GM12801 (cell line): ENCODE results near the gene CD164L2.

Experiments
- TF ChIP-seq, protein P1 (sequence below): IDR thresholded peaks from one replicate; pipeline ENCODE4 v1.5.1; 2011; ENCODE audit warnings: control low read depth; ENCODE audit not compliant: insufficient read length; ENCODE audit errors: extremely low read depth

CD164L2 gene

DNA sequence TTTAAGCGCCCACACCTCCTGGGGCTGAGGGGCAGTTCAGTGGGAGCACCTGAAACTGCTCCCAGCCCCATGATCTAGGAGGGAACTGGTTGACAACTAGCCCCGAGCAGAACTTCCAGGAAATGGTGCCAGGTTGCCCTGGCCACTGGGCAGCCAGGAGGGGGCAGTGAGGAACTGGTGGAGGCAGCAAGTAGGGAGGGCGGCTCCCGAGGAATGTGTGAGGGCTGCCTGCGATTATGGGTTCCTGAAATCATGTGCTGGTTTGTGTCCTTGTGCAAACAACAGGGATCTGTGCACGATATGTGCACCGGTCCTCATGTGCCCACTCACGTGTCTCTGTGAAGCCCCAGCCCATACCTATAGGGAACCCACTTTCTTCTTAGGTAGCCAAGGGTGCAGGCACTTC lies 19.2 kb upstream of the CD164L2 start:
- TF ChIP-seq, protein P1, sequence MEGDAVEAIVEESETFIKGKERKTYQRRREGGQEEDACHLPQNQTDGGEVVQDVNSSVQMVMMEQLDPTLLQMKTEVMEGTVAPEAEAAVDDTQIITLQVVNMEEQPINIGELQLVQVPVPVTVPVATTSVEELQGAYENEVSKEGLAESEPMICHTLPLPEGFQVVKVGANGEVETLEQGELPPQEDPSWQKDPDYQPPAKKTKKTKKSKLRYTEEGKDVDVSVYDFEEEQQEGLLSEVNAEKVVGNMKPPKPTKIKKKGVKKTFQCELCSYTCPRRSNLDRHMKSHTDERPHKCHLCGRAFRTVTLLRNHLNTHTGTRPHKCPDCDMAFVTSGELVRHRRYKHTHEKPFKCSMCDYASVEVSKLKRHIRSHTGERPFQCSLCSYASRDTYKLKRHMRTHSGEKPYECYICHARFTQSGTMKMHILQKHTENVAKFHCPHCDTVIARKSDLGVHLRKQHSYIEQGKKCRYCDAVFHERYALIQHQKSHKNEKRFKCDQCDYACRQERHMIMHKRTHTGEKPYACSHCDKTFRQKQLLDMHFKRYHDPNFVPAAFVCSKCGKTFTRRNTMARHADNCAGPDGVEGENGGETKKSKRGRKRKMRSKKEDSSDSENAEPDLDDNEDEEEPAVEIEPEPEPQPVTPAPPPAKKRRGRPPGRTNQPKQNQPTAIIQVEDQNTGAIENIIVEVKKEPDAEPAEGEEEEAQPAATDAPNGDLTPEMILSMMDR, result no peak

DNA sequence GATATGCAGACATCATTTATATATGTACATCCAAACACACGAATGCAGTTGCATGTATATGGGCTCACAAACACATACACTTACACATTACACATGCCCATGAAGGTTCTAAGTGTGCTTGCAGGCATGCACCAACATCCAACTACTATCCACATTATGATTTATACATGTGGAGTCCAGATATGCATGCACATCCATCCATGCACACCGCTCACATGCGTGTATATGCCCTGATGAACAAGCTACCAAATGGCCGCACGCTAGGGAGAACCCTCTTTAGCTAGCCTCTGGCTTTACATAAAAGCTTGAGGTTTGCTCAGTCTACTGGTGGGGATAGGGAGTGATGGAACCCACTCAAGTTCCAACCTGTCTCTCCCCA lies 17.8 kb upstream of the CD164L2 start:
- TF ChIP-seq, protein P1, result no peak

- TF ChIP-seq, protein P1, result no peak
These were observed 17.2 kb upstream of the CD164L2 start for GRCh38 chr1:27400082-27400962.

DNA sequence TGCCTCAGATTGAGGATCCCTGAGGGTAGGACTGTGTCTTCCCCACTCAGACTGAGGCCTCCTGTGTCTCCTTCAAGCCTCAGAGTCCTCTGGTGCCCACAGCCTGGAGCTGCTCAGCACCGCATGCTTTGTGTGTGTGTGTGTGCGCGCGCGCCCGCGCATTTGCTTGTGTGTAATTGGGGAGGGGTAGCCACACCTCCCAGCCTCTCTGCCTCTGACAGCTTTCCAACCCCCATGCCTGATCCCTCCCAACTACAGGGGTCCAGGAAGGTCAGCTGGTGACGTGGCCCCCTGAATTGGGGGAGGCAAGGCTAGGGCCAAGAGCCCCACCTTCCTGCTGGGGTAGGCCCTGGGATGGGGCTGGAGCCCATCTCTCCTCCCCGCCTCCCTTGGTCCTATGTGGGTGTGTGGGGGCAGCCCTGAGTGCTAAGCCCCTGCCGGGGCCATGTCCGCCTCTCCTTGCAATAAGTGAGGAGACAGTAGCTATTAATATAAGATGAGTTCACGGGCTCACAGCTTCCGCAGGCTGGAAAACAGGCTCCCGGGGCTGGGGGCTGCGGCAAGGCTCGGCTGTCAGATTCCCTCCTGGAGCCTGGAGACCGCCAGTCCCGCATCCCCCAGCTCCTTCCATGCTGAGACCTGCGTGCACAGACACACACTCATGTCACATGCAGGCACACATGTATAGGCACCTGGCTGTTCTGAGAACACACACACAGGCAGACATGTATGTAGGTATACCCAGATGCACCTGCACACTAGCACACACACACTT lies 16.3 kb upstream of the CD164L2 start:
- TF ChIP-seq, protein P1, result no peak

DNA sequence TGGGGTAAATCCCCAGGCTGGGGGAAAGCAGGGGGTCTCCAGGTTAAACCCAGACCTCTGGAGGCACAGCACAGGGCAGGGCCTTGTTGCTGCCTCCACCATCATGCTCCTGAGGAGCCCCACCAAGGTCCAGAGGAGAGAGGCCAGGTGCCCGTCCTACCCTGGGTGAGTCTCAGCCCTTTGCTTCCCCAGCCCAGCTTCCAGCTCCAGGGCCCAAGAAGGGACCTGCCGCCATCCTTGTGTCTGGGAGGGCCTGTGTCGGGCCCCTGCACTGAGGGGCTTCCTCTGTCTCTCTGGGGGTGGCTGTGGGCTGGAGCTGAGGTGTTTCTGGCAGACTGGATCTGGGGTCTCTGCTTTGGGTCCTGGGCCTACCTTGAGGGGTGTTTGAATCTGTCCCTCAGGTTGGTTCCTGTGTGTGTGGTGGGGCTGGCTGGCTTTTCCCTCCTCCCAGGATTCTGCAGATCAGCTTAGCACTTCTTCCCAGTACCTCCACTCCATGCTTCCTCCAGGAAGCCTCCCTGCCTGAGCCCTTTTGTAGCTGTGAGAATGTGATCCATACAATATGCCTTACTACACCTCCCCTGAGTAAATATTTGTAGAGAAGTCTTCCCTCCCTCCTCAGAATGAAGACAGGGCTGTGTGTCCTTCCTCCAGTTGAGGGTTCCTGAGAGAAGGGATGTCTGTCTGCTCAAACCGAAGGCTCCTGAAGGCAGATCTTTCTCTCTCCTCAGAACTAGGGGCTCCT lies 15.4 kb upstream of the CD164L2 start:
- TF ChIP-seq, protein P1, result no peak

GRCh38 chr1:27397749-27398148 lies 14.6 kb upstream of the CD164L2 start:
- TF ChIP-seq, protein P1, result no peak

GRCh38 chr1:27397110-27397509 lies 14.0 kb upstream of the CD164L2 start:
- TF ChIP-seq, protein P1, result no peak
